ENCODE results near the gene RIMS3.
"Not testable (repeated sequence)": the region's sequence is repeated elsewhere in the genome, so short reads cannot be mapped to it uniquely, and the experiment has no call there.

The RIMS3 gene

GRCh38 chr1:40630488-40631223 is 34.8 kb downstream of the RIMS3 start:
- Histone ChIP-seq H3K79me2 (ENCODE audit: insufficient read depth, low read length) (no peaks in the 10 kb centered on the region), H3K4me1 (ENCODE audit: insufficient read depth, low read length, severe bottlenecking) (peaks cover 15% of the 10 kb centered on the region), H3K9me3 (ENCODE audit: low read length) (no peaks in the 10 kb centered on the region), H3K36me3 (ENCODE audit: insufficient read depth, low read length) (no peaks in the 10 kb centered on the region), H3K9me2 (ENCODE audit: low read depth, low read length) (no peaks in the 10 kb centered on the region), H3K27me3 (ENCODE audit: insufficient read depth, low read length) (no peaks in the 10 kb centered on the region), H3K4me2 (ENCODE audit: low read length) (no peak overlapping the region), H3K9ac (ENCODE audit: low read length) (no peak overlapping the region), H4K20me1 (ENCODE audit: insufficient read depth, low read length) (no peaks in the 10 kb centered on the region), H2AFZ (ENCODE audit: low read length) (no peak overlapping the region), H3K27ac (ENCODE audit: low read depth, low read length, poor library complexity, severe bottlenecking) (no peak overlapping the region), H3F3A (ENCODE audit: insufficient read depth, low read length) (no peaks in the 10 kb centered on the region), H3K4me3 (ENCODE audit: low read depth, low read length, poor library complexity, severe bottlenecking) (no peak overlapping the region)
- peak; percentile 73 for TF ChIP-seq CTCF (IDR thresholded peaks at IDR 0.05; ENCODE audit: low read length)
- TF ChIP-seq EZH2 (IDR thresholded peaks at IDR 0.05; ENCODE audit: borderline replicate concordance, low read length) = no peak

- H3K9ac ChIP-seq (ENCODE audit: low read length); H2AFZ ChIP-seq (ENCODE audit: low read length); H3F3A ChIP-seq (ENCODE audit: insufficient read depth, low read length); H3K9me2 ChIP-seq (ENCODE audit: low read depth, low read length); H3K9me3 ChIP-seq (ENCODE audit: low read length); H3K79me2 ChIP-seq (ENCODE audit: insufficient read depth, low read length); H4K20me1 ChIP-seq (ENCODE audit: insufficient read depth, low read length); H3K36me3 ChIP-seq (ENCODE audit: insufficient read depth, low read length); H3K4me3 ChIP-seq (ENCODE audit: low read depth, low read length, poor library complexity, severe bottlenecking); H3K27ac ChIP-seq (ENCODE audit: low read depth, low read length, poor library complexity, severe bottlenecking); H3K4me2 ChIP-seq (ENCODE audit: low read length); H3K27me3 ChIP-seq (ENCODE audit: insufficient read depth, low read length): not testable (repeated sequence)
- H3K4me1 ChIP-seq (ENCODE audit: insufficient read depth, low read length, severe bottlenecking) = peaks cover 15% of the 10 kb centered on the region
Observed at GRCh38 chr1:40629546-40629945, 35.9 kb downstream of the RIMS3 start.

DNA sequence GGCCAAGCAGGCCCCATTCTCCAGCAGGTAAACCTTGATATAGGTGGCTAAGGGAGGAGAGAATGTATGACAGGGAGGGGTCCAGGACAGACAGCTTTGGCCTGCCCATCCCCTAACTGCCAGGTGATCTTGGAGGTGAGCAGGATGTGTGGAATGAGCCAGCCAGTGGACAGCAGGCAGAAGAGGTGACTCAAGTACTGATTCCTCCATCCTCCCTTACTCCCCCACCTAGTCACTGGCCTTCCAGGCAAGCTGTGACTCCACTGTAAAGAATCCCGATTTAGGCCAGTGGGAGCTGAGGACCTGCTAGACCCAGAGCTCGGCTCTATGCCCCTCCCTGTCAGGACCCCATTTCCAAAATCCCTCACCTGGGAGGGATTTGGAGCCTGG is 36.6 kb downstream of the RIMS3 start:
- no peaks in the 10 kb centered on the region for H3K27me3 ChIP-seq (ENCODE audit: insufficient read depth, low read length)
- no peak overlapping the region for H3K9ac ChIP-seq (ENCODE audit: low read length)
- H3K27ac ChIP-seq (ENCODE audit: low read depth, low read length, poor library complexity, severe bottlenecking) = no peak overlapping the region
- H3K4me2 ChIP-seq (ENCODE audit: low read length) = no peak overlapping the region
- no peaks in the 10 kb centered on the region for H3K79me2 ChIP-seq (ENCODE audit: insufficient read depth, low read length)
- H3K9me3 ChIP-seq (ENCODE audit: low read length) = no peaks in the 10 kb centered on the region
- TF ChIP-seq EZH2 (IDR thresholded peaks at IDR 0.05; ENCODE audit: borderline replicate concordance, low read length) (no peak), CTCF (IDR thresholded peaks at IDR 0.05; ENCODE audit: low read length) (no peak)
- H4K20me1 ChIP-seq (ENCODE audit: insufficient read depth, low read length) = no peaks in the 10 kb centered on the region
- no peaks in the 10 kb centered on the region for H3F3A ChIP-seq (ENCODE audit: insufficient read depth, low read length)
- H3K4me1 ChIP-seq (ENCODE audit: insufficient read depth, low read length, severe bottlenecking) = peaks cover 11% of the 10 kb centered on the region
- no peak overlapping the region for H2AFZ ChIP-seq (ENCODE audit: low read length)
- no peaks in the 10 kb centered on the region for H3K36me3 ChIP-seq (ENCODE audit: insufficient read depth, low read length)
- no peak overlapping the region for H3K4me3 ChIP-seq (ENCODE audit: low read depth, low read length, poor library complexity, severe bottlenecking)
- H3K9me2 ChIP-seq (ENCODE audit: low read depth, low read length) = no peaks in the 10 kb centered on the region
